Activated CD4-positive, alpha-beta T cell treated with anti-CD3 and anti-CD28 coated beads, Interleukin-2, amount 10 ng/mL, durations not matched to agents 7 days and 5 days (primary cell): Measurements from ENCODE around the gene COPS6. TPM values are rescaled to one million over a fixed set of nuclear protein-coding genes. Genes with fewer than 3 reads are reported as not detected.

ENCODE experiments used
- CTCF ChIA-PET: fragments of 350-600 bp; sonication (Branson Sonifier 250); formaldehyde crosslinking; loops from one replicate; lab custom pipeline; 2021; ENCODE audit warnings: antibody characterized with exemption; lab: Charles Lee
- POLR2A ChIA-PET: fragments of 350-600 bp; sonication (Branson Sonifier 250); formaldehyde crosslinking; loops from one replicate; lab custom pipeline; 2021; ENCODE audit warnings: antibody characterized with exemption; lab: Charles Lee
- DNase-seq: peaks from one replicate; pipeline ENCODE4 v3.0.0-alpha.2; 2020
- H3K27ac Mint-ChIP-seq: one replicate; pipeline ENCODE4 v1.8.0; 2021; ENCODE audit warnings: mild to moderate bottlenecking, moderate library complexity, mixed read lengths
- H3K27me3 Mint-ChIP-seq: one replicate; pipeline ENCODE4 v1.8.0; 2021; ENCODE audit warnings: mixed read lengths
- H3K36me3 Mint-ChIP-seq: one replicate; pipeline ENCODE4 v1.8.0; 2021; ENCODE audit warnings: low read depth, mixed read lengths
- H3K4me1 Mint-ChIP-seq: one replicate; pipeline ENCODE4 v1.8.0; 2021; ENCODE audit warnings: mixed read lengths
- H3K4me3 Mint-ChIP-seq: one replicate; pipeline ENCODE4 v1.8.0; 2021; ENCODE audit warnings: mild to moderate bottlenecking, moderate library complexity, mixed read lengths
- H3K9me3 Mint-ChIP-seq: one replicate; pipeline ENCODE4 v1.8.0; 2021; ENCODE audit warnings: mixed read lengths
- total RNA-seq, 2 experiments: library from RNA; stranded (reverse); gene quantifications; one replicate each; pipeline ENCODE4 v1.2.3, GENCODE V29; 2021

COPS6 gene
- total RNA-seq, 2 experiments from 2014 or later: 80.6 to 97.1 TPM

- Mint-ChIP-seq H3K27ac (no peak overlapping the region), H3K9me3 (no peaks in the 10 kb centered on the region), H3K4me1 (peaks cover 52% of the 10 kb centered on the region), H3K36me3 (peaks cover 94% of the 10 kb centered on the region), H3K4me3 (no peak overlapping the region), H3K27me3 (no peaks in the 10 kb centered on the region)
- DNase-seq: no peak
- ChIA-PET POLR2A (no interaction called here), CTCF (interaction anchor here (0.9 kb wide), 1 partner anchor 9 kb away, joined by 3 read pairs; no protein-coding TSS in a partner anchor)
These were observed 6.5 kb downstream of the COPS6 start for GRCh38 chr7:100095289-100095688.

GRCh38 chr7:100095704-100096103 is 6.9 kb downstream of the COPS6 start:
- ChIA-PET CTCF (no interaction called here), POLR2A (no interaction called here)
- DNase-seq: no peak
- no peak overlapping the region for H3K27ac Mint-ChIP-seq
- peaks cover 94% of the 10 kb centered on the region for H3K36me3 Mint-ChIP-seq
- H3K4me3 Mint-ChIP-seq: no peak overlapping the region
- H3K4me1 Mint-ChIP-seq: peaks cover 51% of the 10 kb centered on the region
- no peaks in the 10 kb centered on the region for H3K9me3 Mint-ChIP-seq
- H3K27me3 Mint-ChIP-seq: no peaks in the 10 kb centered on the region

- H3K27ac Mint-ChIP-seq: peak overlapping the region; percentile 78
- peaks cover 66% of the 10 kb centered on the region for H3K36me3 Mint-ChIP-seq
- peaks cover 48% of the 10 kb centered on the region for H3K4me1 Mint-ChIP-seq
- no peak for DNase-seq
- ChIA-PET POLR2A (no interaction called here), CTCF (interaction anchor here (0.6 to 0.9 kb wide), 2 partner anchors 8 to 45 kb away, joined by 5 to 7 read pairs; no protein-coding TSS in a partner anchor)
- H3K9me3 Mint-ChIP-seq: no peaks in the 10 kb centered on the region
- peak overlapping the region; percentile 91 for H3K4me3 Mint-ChIP-seq
- H3K27me3 Mint-ChIP-seq: no peaks in the 10 kb centered on the region
These were observed 10.1 kb downstream of the COPS6 start for GRCh38 chr7:100098913-100099312.

GRCh38 chr7:100099452-100099851 is 10.7 kb downstream of the COPS6 start:
- no peaks in the 10 kb centered on the region for H3K9me3 Mint-ChIP-seq
- H3K27ac Mint-ChIP-seq: peak overlapping the region; percentile 93
- CTCF ChIA-PET: interaction anchor here (0.6 to 0.9 kb wide), 3 partner anchors 9 to 68 kb away, joined by 4 to 7 read pairs (median 5); no protein-coding TSS in a partner anchor
- POLR2A ChIA-PET: interaction anchor here (1.2 to 1.3 kb wide), 2 partner anchors 11 to 27 kb away, joined by 3 to 4 read pairs; partner anchors contain the start of genes COPS6 and MBLAC1
- no peak for DNase-seq
- peaks cover 48% of the 10 kb centered on the region for H3K4me1 Mint-ChIP-seq
- H3K36me3 Mint-ChIP-seq: peaks cover 64% of the 10 kb centered on the region
- no peaks in the 10 kb centered on the region for H3K27me3 Mint-ChIP-seq
- H3K4me3 Mint-ChIP-seq: peak overlapping the region; percentile 91

GRCh38 chr7:100100420-100101015 is 11.7 kb downstream of the COPS6 start:
- peak; percentile 87 for DNase-seq
- peaks cover 48% of the 10 kb centered on the region for H3K4me1 Mint-ChIP-seq
- peak overlapping the region; percentile 93 for H3K27ac Mint-ChIP-seq
- no peaks in the 10 kb centered on the region for H3K27me3 Mint-ChIP-seq
- peaks cover 53% of the 10 kb centered on the region for H3K36me3 Mint-ChIP-seq
- H3K4me3 Mint-ChIP-seq: peak overlapping the region; percentile 91
- POLR2A ChIA-PET: interaction anchor here (1.2 to 1.6 kb wide), 3 partner anchors 10 to 26 kb away, joined by 3 to 10 read pairs (median 4); partner anchors contain the start of genes COPS6 and MBLAC1
- no peaks in the 10 kb centered on the region for H3K9me3 Mint-ChIP-seq
- CTCF ChIA-PET: interaction anchor here (0.6 to 3.8 kb wide), 13 partner anchors 11 to 110 kb away, joined by 3 to 26 read pairs (median 3); partner anchors contain the start of genes COPS6, MBLAC1 and ZSCAN21

- H3K36me3 Mint-ChIP-seq: peaks cover 46% of the 10 kb centered on the region
- peak within 1 kb of the TSS; percentile 93 for H3K27ac Mint-ChIP-seq
These were observed 12.5 kb downstream of the COPS6 start, which contains the start of the genes AP4M1 and MCM7 for GRCh38 chr7:100101016-100101862. AP4M1 (plus strand) TSS chr7:100101643; CDS start chr7:100101715, 72 bp downstream. MCM7 (minus strand) TSS chr7:100101397; CDS start chr7:100101294, 103 bp downstream.

GRCh38 chr7:100102950-100103840 is 14.4 kb downstream of the COPS6 start:
- Mint-ChIP-seq H3K4me1 (peaks cover 36% of the 10 kb centered on the region), H3K27ac (peak overlapping the region; percentile 70), H3K36me3 (peaks cover 35% of the 10 kb centered on the region), H3K4me3 (peak overlapping the region; percentile 91), H3K27me3 (no peaks in the 10 kb centered on the region), H3K9me3 (no peaks in the 10 kb centered on the region)
- CTCF ChIA-PET: interaction anchor here (0.6 to 3.8 kb wide), 8 partner anchors 11 to 173 kb away, joined by 3 to 26 read pairs (median 5); no protein-coding TSS in a partner anchor
- POLR2A ChIA-PET: interaction anchor here (0.6 kb wide), 1 partner anchor 711 kb away, joined by 3 read pairs; no protein-coding TSS in a partner anchor
- no peak for DNase-seq

More at GRCh38 chr7:100101016-100101862, 12.5 kb downstream of the COPS6 start, which contains the start of the genes AP4M1 and MCM7:
- Mint-ChIP-seq H3K4me3 (peak within 1 kb of the TSS; percentile 91), H3K4me1 (peaks cover 45% of the 10 kb centered on the region), H3K9me3 (no peaks in the 10 kb centered on the region), H3K27me3 (no peaks in the 10 kb centered on the region)
- DNase-seq: peak; percentile 98
- ChIA-PET CTCF (interaction anchor here (0.6 to 3.8 kb wide), 14 partner anchors 11 to 111 kb away, joined by 3 to 26 read pairs (median 4); partner anchors contain the start of genes COPS6, MBLAC1 and ZSCAN21), POLR2A (interaction anchor here (1.6 kb wide), 1 partner anchor 11 kb away, joined by 10 read pairs; no protein-coding TSS in a partner anchor)

- Mint-ChIP-seq H3K9me3 (no peaks in the 10 kb centered on the region), H3K4me1 (peaks cover 13% of the 10 kb centered on the region), H3K27ac (no peak overlapping the region), H3K27me3 (no peaks in the 10 kb centered on the region), H3K4me3 (no peak overlapping the region), H3K36me3 (peaks cover 27% of the 10 kb centered on the region)
- CTCF ChIA-PET: interaction anchor here (0.6 to 2.6 kb wide), 4 partner anchors 8 to 25 kb away, joined by 3 to 8 read pairs (median 4); no protein-coding TSS in a partner anchor
- POLR2A ChIA-PET: no interaction called here
- DNase-seq: no peak
These were observed 16.8 kb downstream of the COPS6 start for GRCh38 chr7:100105534-100105933.

GRCh38 chr7:100106633-100107032 is 17.9 kb downstream of the COPS6 start:
- H3K27me3 Mint-ChIP-seq: no peaks in the 10 kb centered on the region
- H3K36me3 Mint-ChIP-seq: peaks cover 33% of the 10 kb centered on the region
- H3K4me3 Mint-ChIP-seq: no peak overlapping the region
- POLR2A ChIA-PET: interaction anchor here (0.5 kb wide), 1 partner anchor 568 kb away, joined by 4 read pairs; no protein-coding TSS in a partner anchor
- H3K27ac Mint-ChIP-seq: no peak overlapping the region
- peaks cover 12% of the 10 kb centered on the region for H3K4me1 Mint-ChIP-seq
- no peaks in the 10 kb centered on the region for H3K9me3 Mint-ChIP-seq
- no peak for DNase-seq
- CTCF ChIA-PET: interaction anchor here (0.6 kb wide), 1 partner anchor 764 kb away, joined by 3 read pairs; no protein-coding TSS in a partner anchor

GRCh38 chr7:100107125-100107737 is 18.5 kb downstream of the COPS6 start:
- Mint-ChIP-seq H3K4me3 (no peak overlapping the region), H3K27me3 (no peaks in the 10 kb centered on the region), H3K9me3 (no peaks in the 10 kb centered on the region), H3K27ac (no peak overlapping the region), H3K4me1 (peaks cover 12% of the 10 kb centered on the region), H3K36me3 (peaks cover 36% of the 10 kb centered on the region)
- POLR2A ChIA-PET: no interaction called here
- CTCF ChIA-PET: interaction anchor here (0.6 to 1.1 kb wide), 2 partner anchors 347 to 765 kb away, joined by 3 to 4 read pairs; no protein-coding TSS in a partner anchor
- no peak for DNase-seq

GRCh38 chr7:100107890-100108289 is 19.1 kb downstream of the COPS6 start:
- DNase-seq: no peak
- ChIA-PET CTCF (interaction anchor here (1.1 kb wide), 1 partner anchor 346 kb away, joined by 4 read pairs; no protein-coding TSS in a partner anchor), POLR2A (no interaction called here)
- Mint-ChIP-seq H3K36me3 (peaks cover 42% of the 10 kb centered on the region), H3K4me1 (peaks cover 6% of the 10 kb centered on the region), H3K27ac (no peak overlapping the region), H3K9me3 (no peaks in the 10 kb centered on the region), H3K4me3 (no peak overlapping the region), H3K27me3 (no peaks in the 10 kb centered on the region)
